Thoracic aorta (tissue), 2 donors: ENCODE data around the gene COG5. TPM values are rescaled to one million over a fixed set of nuclear protein-coding genes. Genes with fewer than 3 reads are reported as not detected.

Source experiments
- ATAC-seq: fragments of 150-250 bp; one replicate; pipeline ENCODE4 v1.8.0; 2017; ENCODE audit warnings: low read depth; ENCODE audit not compliant: insufficient number of reproducible peaks, low FRiP score
- DNase-seq: peaks from one replicate; pipeline ENCODE4 v3.0.0-alpha.2; 2020; ENCODE audit warnings: low spot score
- H3K27ac ChIP-seq, 2 donors: fragments of 200-600 bp; sonication (generic); 1 replicate in 1 of 2; 2 replicates in 1 of 2; pipeline ENCODE4 v1.5.1; 2016; ENCODE audit warnings: mild to moderate bottlenecking in 2 of 2, moderate library complexity in 2 of 2
- H3K27me3 ChIP-seq: fragments of 200-600 bp; sonication (generic); replicated peaks from 2 replicates; pipeline ENCODE4 v1.6.0; 2016; ENCODE audit warnings: mild to moderate bottlenecking; ENCODE audit not compliant: insufficient read depth
- H3K36me3 ChIP-seq: fragments of 200-600 bp; sonication (generic); one replicate; pipeline ENCODE4 v1.5.1; 2016
- H3K4me1 ChIP-seq, 2 donors: fragments of 200-600 bp; sonication (generic); 1 replicate in 1 of 2; 2 replicates in 1 of 2; pipeline versions ENCODE4 v1.5.1 to v1.6.0; 2016; ENCODE audit warnings: low read depth in 2 of 2, mild to moderate bottlenecking in 1 of 2; ENCODE audit not compliant: control insufficient read depth in 1 of 2
- H3K4me3 ChIP-seq: fragments of 200-600 bp; sonication (generic); 2 replicates; pipeline ENCODE4 v1.5.1; 2016; ENCODE audit warnings: mild to moderate bottlenecking
- H3K9me3 ChIP-seq: fragments of 200-600 bp; sonication (generic); 2 replicates; pipeline ENCODE4 v1.5.1; 2016
- total RNA-seq, 2 donors: library from RNA; depleted of rRNA; stranded (reverse); fragments of >200 nt; gene quantifications; one replicate each; pipeline versions ENCODE4 v1.1.0 to v1.2.3, GENCODE V29; 2016
- TF ChIP-seq, protein P1 (sequence below): fragments of 200-600 bp; sonication (generic); IDR thresholded peaks from one replicate; pipeline ENCODE4 v1.5.1; 2019; ENCODE audit warnings: antibody characterized with exemption

Gene COG5
- total RNA-seq, 2 donors from 2014 or later, result 52.5 to 72.4 TPM

DNA sequence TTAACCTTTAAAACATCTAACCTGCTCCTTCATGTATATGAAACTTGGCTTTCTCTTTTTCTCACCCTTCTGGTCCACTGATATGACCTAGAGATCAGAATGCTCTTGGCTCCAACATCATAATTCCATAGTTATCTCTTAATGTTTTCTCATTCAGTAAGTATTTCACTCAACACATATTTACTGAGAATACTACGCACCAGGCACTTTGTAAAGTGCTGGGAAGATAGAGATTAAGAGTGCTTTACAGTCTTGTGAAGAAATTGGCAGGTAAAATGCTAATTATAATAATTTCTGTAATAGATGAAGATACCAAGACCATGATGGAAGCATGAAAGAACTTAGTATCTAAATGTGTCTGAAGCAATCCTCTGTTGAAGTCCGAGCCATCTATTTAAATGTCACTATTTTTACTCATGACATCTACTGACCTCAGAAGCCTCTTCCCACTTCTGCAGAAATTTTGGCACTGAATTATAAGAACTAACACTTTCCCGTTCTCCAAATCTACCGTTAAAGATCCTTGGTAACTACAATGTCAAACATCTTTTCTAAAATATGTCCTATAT, 278.7 kb downstream of the COG5 start:
- TF ChIP-seq, protein P1, sequence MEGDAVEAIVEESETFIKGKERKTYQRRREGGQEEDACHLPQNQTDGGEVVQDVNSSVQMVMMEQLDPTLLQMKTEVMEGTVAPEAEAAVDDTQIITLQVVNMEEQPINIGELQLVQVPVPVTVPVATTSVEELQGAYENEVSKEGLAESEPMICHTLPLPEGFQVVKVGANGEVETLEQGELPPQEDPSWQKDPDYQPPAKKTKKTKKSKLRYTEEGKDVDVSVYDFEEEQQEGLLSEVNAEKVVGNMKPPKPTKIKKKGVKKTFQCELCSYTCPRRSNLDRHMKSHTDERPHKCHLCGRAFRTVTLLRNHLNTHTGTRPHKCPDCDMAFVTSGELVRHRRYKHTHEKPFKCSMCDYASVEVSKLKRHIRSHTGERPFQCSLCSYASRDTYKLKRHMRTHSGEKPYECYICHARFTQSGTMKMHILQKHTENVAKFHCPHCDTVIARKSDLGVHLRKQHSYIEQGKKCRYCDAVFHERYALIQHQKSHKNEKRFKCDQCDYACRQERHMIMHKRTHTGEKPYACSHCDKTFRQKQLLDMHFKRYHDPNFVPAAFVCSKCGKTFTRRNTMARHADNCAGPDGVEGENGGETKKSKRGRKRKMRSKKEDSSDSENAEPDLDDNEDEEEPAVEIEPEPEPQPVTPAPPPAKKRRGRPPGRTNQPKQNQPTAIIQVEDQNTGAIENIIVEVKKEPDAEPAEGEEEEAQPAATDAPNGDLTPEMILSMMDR, result no peak
- H3K4me3 ChIP-seq, result no peak overlapping the region
- no peak for DNase-seq
- peaks cover 0 to 5% of the 10 kb centered on the region in 2 donors for H3K4me1 ChIP-seq
- no peaks in the 10 kb centered on the region for H3K9me3 ChIP-seq
- H3K27me3 ChIP-seq, result no peaks in the 10 kb centered on the region
- no peaks in the 10 kb centered on the region for H3K36me3 ChIP-seq
- ATAC-seq, result no peak
- no peak overlapping the region for H3K27ac ChIP-seq

DNA sequence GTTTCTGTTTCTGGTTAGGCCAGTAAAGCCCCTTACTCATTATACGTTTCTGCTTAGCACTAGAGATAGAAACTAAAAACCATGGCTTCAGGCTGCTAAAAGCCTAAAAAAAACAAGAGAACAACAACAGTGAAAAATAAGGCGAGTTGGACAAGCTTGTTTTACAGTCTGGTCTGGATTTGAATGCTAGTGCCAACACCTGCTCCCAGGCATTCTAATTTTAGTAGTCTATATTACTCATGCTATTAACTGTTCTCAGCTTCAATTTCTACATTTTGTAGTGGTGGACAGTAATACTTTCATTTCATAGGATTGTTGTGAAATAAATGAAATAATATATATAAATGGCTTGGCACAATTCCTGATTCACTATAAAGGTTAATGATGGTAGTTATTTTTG, 286.4 kb downstream of the COG5 start:
- peak overlapping the region; percentile 53 for H3K4me3 ChIP-seq
- no peaks in the 10 kb centered on the region for H3K27me3 ChIP-seq
- ATAC-seq (no peak), DNase-seq (no peak)
- H3K36me3 ChIP-seq, result no peaks in the 10 kb centered on the region
- H3K9me3 ChIP-seq, result no peaks in the 10 kb centered on the region
- no peaks in the 10 kb centered on the region for H3K4me1 ChIP-seq
- no peak overlapping the region for H3K27ac ChIP-seq
- TF ChIP-seq, protein P1, result no peak

GRCh38 chr7:107276220-107276827, 287.4 kb downstream of the COG5 start:
- Histone ChIP-seq H3K36me3 (no peaks in the 10 kb centered on the region), H3K4me3 (no peak overlapping the region), H3K27ac (no peak overlapping the region), H3K4me1 (no peaks in the 10 kb centered on the region), H3K9me3 (no peaks in the 10 kb centered on the region), H3K27me3 (no peaks in the 10 kb centered on the region)
- ATAC-seq (no peak), DNase-seq (no peak)
- TF ChIP-seq, protein P1, result no peak

DNA sequence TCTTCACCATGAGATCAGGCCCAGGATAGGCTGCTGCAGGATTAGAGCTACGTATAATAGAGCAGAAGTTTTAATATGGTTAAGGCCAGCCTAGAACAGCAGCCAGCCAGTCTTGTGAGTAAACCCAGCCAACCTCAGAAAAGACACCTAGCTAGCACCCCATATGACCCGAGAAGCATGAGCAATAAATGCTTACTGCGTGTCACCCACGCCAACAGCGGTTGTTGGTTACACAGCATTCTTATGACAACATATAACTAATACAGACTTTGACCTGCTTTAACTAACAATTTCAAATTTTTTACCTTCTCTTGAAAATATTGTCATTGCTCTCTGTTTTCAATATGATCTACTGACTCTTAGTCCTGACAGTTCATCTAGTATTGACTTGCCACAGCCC, 289.2 kb downstream of the COG5 start:
- DNase-seq (no peak), ATAC-seq (no peak)
- Histone ChIP-seq H3K36me3 (no peaks in the 10 kb centered on the region), H3K4me3 (no peak overlapping the region), H3K27me3 (no peaks in the 10 kb centered on the region), H3K27ac (no peak overlapping the region), H3K9me3 (no peaks in the 10 kb centered on the region), H3K4me1 (no peaks in the 10 kb centered on the region)
- TF ChIP-seq, protein P1, result no peak

DNA sequence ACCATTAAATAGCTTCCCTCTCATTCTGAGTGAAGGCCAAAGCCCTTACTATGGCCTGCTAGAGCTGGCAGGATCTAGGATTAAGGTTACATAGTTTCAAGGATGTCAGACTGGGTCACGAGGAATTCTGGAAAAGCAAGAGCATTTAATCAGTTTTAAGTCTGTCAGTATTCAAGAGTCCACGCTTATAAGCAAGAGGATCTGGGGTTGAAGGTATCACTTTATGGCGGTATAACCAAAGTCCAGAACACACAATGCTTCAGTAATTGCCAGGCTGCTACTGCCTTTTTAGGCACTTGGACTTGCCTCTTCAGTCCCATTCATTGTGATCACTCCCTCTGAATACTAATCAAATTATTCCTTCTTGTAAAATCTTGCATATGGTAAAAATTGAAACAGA, 293.9 kb downstream of the COG5 start:
- no peak for ATAC-seq
- Histone ChIP-seq H3K4me3 (no peak overlapping the region), H3K36me3 (no peaks in the 10 kb centered on the region), H3K4me1 (no peaks in the 10 kb centered on the region), H3K27ac (no peak overlapping the region), H3K27me3 (no peaks in the 10 kb centered on the region), H3K9me3 (no peaks in the 10 kb centered on the region)
- no peak for DNase-seq
- TF ChIP-seq, protein P1, result no peak
